Measurements from ENCODE around the gene MLLT6. TPM values are rescaled to one million over a fixed set of nuclear protein-coding genes. Genes with fewer than 3 reads are reported as not detected.

The MLLT6 gene
- total RNA-seq, 6 experiments from 2014 or later, result 26.5 to 31.5 (median 30.2) TPM

- TF ChIP-seq CTCF (IDR thresholded peaks at IDR 0.05), result no peak
- no peak for DNase-seq
- Mint-ChIP-seq H3K27ac (no peak overlapping the region), H3K27me3 (ENCODE audit: insufficient read depth) (no peaks in the 10 kb centered on the region; the same call in 1 of the 2 replicates), H3K9me3 (no peaks in the 10 kb centered on the region), H3K4me3 (no peak overlapping the region), H3K4me1 (ENCODE audit: low read depth) (no peaks in the 10 kb centered on the region), H3K36me3 (ENCODE audit: low read depth) (peaks cover 13% of the 10 kb centered on the region)
These were observed 7.5 kb downstream of the MLLT6 start for GRCh38 chr17:38712593-38712992.

- no peaks in the 10 kb centered on the region; the same call in 1 of the 2 replicates for H3K27me3 Mint-ChIP-seq (ENCODE audit: insufficient read depth)
- peaks cover 16% of the 10 kb centered on the region for H3K36me3 Mint-ChIP-seq (ENCODE audit: low read depth)
- no peaks in the 10 kb centered on the region for H3K4me1 Mint-ChIP-seq (ENCODE audit: low read depth)
- H3K4me3 Mint-ChIP-seq, result no peak overlapping the region
- no peak for TF ChIP-seq CTCF (IDR thresholded peaks at IDR 0.05)
- DNase-seq, result no peak
- H3K9me3 Mint-ChIP-seq, result no peaks in the 10 kb centered on the region
- H3K27ac Mint-ChIP-seq, result no peak overlapping the region
These were observed 8.5 kb downstream of the MLLT6 start for GRCh38 chr17:38713456-38714075.

- no peak for TF ChIP-seq CTCF (IDR thresholded peaks at IDR 0.05)
- Mint-ChIP-seq H3K36me3 (ENCODE audit: low read depth) (peaks cover 10% of the 10 kb centered on the region), H3K27ac (no peak overlapping the region), H3K4me3 (no peak overlapping the region), H3K27me3 (ENCODE audit: insufficient read depth) (no peaks in the 10 kb centered on the region; the same call in 1 of the 2 replicates), H3K4me1 (ENCODE audit: low read depth) (no peaks in the 10 kb centered on the region), H3K9me3 (no peaks in the 10 kb centered on the region)
- DNase-seq, result no peak
These were observed 10.3 kb downstream of the MLLT6 start for GRCh38 chr17:38715216-38715943.

- no peaks in the 10 kb centered on the region for H3K9me3 Mint-ChIP-seq
- no peak for DNase-seq
- no peak overlapping the region for H3K4me3 Mint-ChIP-seq
- H3K27me3 Mint-ChIP-seq (ENCODE audit: insufficient read depth), result no peaks in the 10 kb centered on the region; the same call in 1 of the 2 replicates
- H3K36me3 Mint-ChIP-seq (ENCODE audit: low read depth), result peaks cover 19% of the 10 kb centered on the region
- no peak for TF ChIP-seq CTCF (IDR thresholded peaks at IDR 0.05)
- no peaks in the 10 kb centered on the region for H3K4me1 Mint-ChIP-seq (ENCODE audit: low read depth)
- H3K27ac Mint-ChIP-seq, result no peak overlapping the region
These were observed 11.4 kb downstream of the MLLT6 start for GRCh38 chr17:38716368-38717005.

GRCh38 chr17:38717139-38717745 lies 12.2 kb downstream of the MLLT6 start:
- Mint-ChIP-seq H3K9me3 (no peaks in the 10 kb centered on the region), H3K27ac (no peak overlapping the region), H3K36me3 (ENCODE audit: low read depth) (peaks cover 19% of the 10 kb centered on the region), H3K4me3 (no peak overlapping the region), H3K27me3 (ENCODE audit: insufficient read depth) (no peaks in the 10 kb centered on the region; the same call in 1 of the 2 replicates), H3K4me1 (ENCODE audit: low read depth) (no peaks in the 10 kb centered on the region)
- DNase-seq, result no peak
- TF ChIP-seq CTCF (IDR thresholded peaks at IDR 0.05), result no peak

Data from HFFc6 (cell line).